Neural cell (in vitro differentiated cells): Measurements from ENCODE around the gene AP3S2. TPM values are rescaled to one million over a fixed set of nuclear protein-coding genes. Genes with fewer than 3 reads are reported as not detected.

Experiments
- H2AFZ ChIP-seq: fragments of 200-600, 300-800 bp; sonication (generic), shearing (Covaris generic); 2 replicates; pipeline ENCODE4 v1.6.0; 2014; ENCODE audit warnings: low read depth, mild to moderate bottlenecking, antibody characterized with exemption, low read length, moderate library complexity
- H3F3A ChIP-seq: fragments of 200-600 bp; shearing (Covaris generic); 2 replicates; pipeline ENCODE4 v1.6.1; 2016; ENCODE audit warnings: mild to moderate bottlenecking, moderate library complexity, mixed read lengths, antibody characterized with exemption, low read length; ENCODE audit not compliant: insufficient read depth, poor library complexity, severe bottlenecking
- H3K27ac ChIP-seq: fragments of 200-600, 300-800 bp; sonication (generic), shearing (Covaris generic); 2 replicates; pipeline ENCODE4 v1.5.1; 2014; ENCODE audit warnings: mild to moderate bottlenecking, low read length, moderate library complexity
- H3K27me3 ChIP-seq: fragments of 300-800, 200-600 bp; sonication (generic), shearing (Covaris generic); 2 replicates; pipeline ENCODE4 v1.6.0; 2014; ENCODE audit warnings: mild to moderate bottlenecking, low read depth, low read length, moderate library complexity; ENCODE audit not compliant: insufficient read depth
- H3K36me3 ChIP-seq: fragments of 300-800, 200-600 bp; sonication (generic), shearing (Covaris generic); 2 replicates; pipeline ENCODE4 v1.5.1; 2014; ENCODE audit warnings: mild to moderate bottlenecking, antibody characterized with exemption, low read length, moderate library complexity; ENCODE audit not compliant: insufficient read depth
- H3K4me2 ChIP-seq: fragments of 300-800, 200-600 bp; sonication (generic), shearing (Covaris generic); 2 replicates; pipeline ENCODE4 v1.6.0; 2014; ENCODE audit warnings: mild to moderate bottlenecking, low read length
- H3K4me3 ChIP-seq: fragments of 300-800, 200-600 bp; sonication (generic), shearing (Covaris generic); 2 replicates; pipeline ENCODE4 v1.5.1; 2014; ENCODE audit warnings: mild to moderate bottlenecking, low read length, moderate library complexity
- H3K79me2 ChIP-seq: fragments of 200-600 bp; shearing (Covaris generic); replicated peaks from 2 replicates; pipeline ENCODE4 v1.6.0; 2014; ENCODE audit warnings: mild to moderate bottlenecking, low read length, moderate library complexity; ENCODE audit not compliant: insufficient read depth
- H3K9ac ChIP-seq: fragments of 300-800, 200-600 bp; sonication (generic), shearing (Covaris generic); 2 replicates; pipeline ENCODE4 v1.6.1; 2016; ENCODE audit warnings: mild to moderate bottlenecking, low read length, mixed read lengths
- H3K9me2 ChIP-seq: fragments of 200-600 bp; shearing (Covaris generic); 2 replicates; pipeline ENCODE4 v1.6.1; 2016; ENCODE audit warnings: mild to moderate bottlenecking, low read length, mixed read lengths; ENCODE audit not compliant: insufficient read depth
- H3K9me3 ChIP-seq: fragments of 200-600, 300-800 bp; sonication (generic), shearing (Covaris generic); 2 replicates; pipeline ENCODE4 v1.6.1; 2016; ENCODE audit warnings: mild to moderate bottlenecking, mixed run types, low read length, moderate library complexity, mixed read lengths
- H4K20me1 ChIP-seq: fragments of 200-600 bp; shearing (Covaris generic); 2 replicates; pipeline ENCODE4 v1.6.1; 2016; ENCODE audit warnings: mild to moderate bottlenecking, mixed run types; ENCODE audit not compliant: insufficient read depth
- EP300 ChIP-seq: fragments of 450-650 bp; conservative IDR thresholded peaks from 2 replicates; pipeline ENCODE4 v1.6.1; 2014; ENCODE audit warnings: antibody characterized with exemption, mild to moderate bottlenecking, moderate library complexity; ENCODE audit not compliant: poor library complexity, severe bottlenecking
- EZH2 ChIP-seq: fragments of 200-600, 300-800 bp; shearing (Covaris generic), sonication (generic); IDR thresholded peaks from 2 replicates; pipeline ENCODE4 v1.6.1; 2014; ENCODE audit warnings: antibody characterized with exemption, low read length, borderline replicate concordance, mild to moderate bottlenecking; ENCODE audit not compliant: insufficient read depth, poor library complexity, severe bottlenecking
- MXI1 ChIP-seq: fragments of 450-650 bp; conservative IDR thresholded peaks from 2 replicates; pipeline ENCODE4 v1.6.1; 2014; ENCODE audit warnings: antibody characterized with exemption, mild to moderate bottlenecking; ENCODE audit not compliant: poor library complexity, severe bottlenecking
- POLR2AphosphoS5 ChIP-seq: IDR thresholded peaks from 2 replicates; pipeline ENCODE4 v1.6.1; 2012
- RAD21 ChIP-seq: fragments of 450-650 bp; conservative IDR thresholded peaks from 2 replicates; pipeline ENCODE4 v1.6.1; 2014; ENCODE audit warnings: antibody characterized with exemption, mild to moderate bottlenecking, moderate library complexity
- SMC3 ChIP-seq: fragments of 450-650 bp; conservative IDR thresholded peaks from 2 replicates; pipeline ENCODE4 v1.6.1; 2014; ENCODE audit warnings: antibody characterized with exemption, mild to moderate bottlenecking, moderate library complexity; ENCODE audit not compliant: poor library complexity
- TAF1 ChIP-seq: IDR thresholded peaks from 2 replicates; pipeline ENCODE4 v1.6.1; 2012; ENCODE audit warnings: low read depth
- polyA plus RNA-seq: library from polyadenylated mRNA; depleted of rRNA; stranded (reverse); fragments of >200 nt; gene quantifications from 2 replicates; pipeline ENCODE4 v1.2.3, GENCODE V29; 2014
- TF ChIP-seq, protein P1 (sequence below): fragments of 450-650 bp; IDR thresholded peaks from 2 replicates; pipeline ENCODE4 v1.5.1; 2014; ENCODE audit warnings: antibody characterized with exemption, mild to moderate bottlenecking, moderate library complexity; ENCODE audit not compliant: poor library complexity, severe bottlenecking
- TF ChIP-seq, protein P2 (sequence below): IDR thresholded peaks from 2 replicates; pipeline ENCODE4 v1.6.1; 2012; ENCODE audit warnings: borderline replicate concordance

The AP3S2 gene
- polyA plus RNA-seq, 1 donor from 2014 or later, result 47.6 TPM

DNA sequence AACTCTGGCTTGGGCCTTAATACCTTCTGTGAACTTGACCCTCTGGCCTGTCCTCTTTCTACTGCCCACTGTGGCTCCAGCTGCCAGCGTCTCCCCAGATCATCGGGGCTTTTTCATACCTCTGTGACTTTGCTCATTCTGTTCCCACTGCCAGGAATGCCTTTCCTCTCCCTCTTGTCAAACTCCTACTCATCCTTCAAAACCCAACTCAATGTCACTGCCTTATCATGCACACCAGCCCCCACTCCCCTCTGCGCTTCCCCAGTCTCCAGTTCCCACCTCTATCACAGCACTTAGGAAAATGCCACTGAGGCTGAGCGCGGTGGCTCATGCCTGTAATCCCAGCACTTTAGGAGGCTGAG lies 84.0 kb downstream of the AP3S2 start:
- no peaks in the 10 kb centered on the region for H3K9me3 ChIP-seq
- H3F3A ChIP-seq, result no peaks in the 10 kb centered on the region
- no peak overlapping the region for H3K27ac ChIP-seq
- H4K20me1 ChIP-seq, result no peaks in the 10 kb centered on the region
- H3K27me3 ChIP-seq, result peaks cover 20% of the 10 kb centered on the region
- no peaks in the 10 kb centered on the region for H3K36me3 ChIP-seq
- TF ChIP-seq, protein P1, sequence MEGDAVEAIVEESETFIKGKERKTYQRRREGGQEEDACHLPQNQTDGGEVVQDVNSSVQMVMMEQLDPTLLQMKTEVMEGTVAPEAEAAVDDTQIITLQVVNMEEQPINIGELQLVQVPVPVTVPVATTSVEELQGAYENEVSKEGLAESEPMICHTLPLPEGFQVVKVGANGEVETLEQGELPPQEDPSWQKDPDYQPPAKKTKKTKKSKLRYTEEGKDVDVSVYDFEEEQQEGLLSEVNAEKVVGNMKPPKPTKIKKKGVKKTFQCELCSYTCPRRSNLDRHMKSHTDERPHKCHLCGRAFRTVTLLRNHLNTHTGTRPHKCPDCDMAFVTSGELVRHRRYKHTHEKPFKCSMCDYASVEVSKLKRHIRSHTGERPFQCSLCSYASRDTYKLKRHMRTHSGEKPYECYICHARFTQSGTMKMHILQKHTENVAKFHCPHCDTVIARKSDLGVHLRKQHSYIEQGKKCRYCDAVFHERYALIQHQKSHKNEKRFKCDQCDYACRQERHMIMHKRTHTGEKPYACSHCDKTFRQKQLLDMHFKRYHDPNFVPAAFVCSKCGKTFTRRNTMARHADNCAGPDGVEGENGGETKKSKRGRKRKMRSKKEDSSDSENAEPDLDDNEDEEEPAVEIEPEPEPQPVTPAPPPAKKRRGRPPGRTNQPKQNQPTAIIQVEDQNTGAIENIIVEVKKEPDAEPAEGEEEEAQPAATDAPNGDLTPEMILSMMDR, result no peak
- TF ChIP-seq EP300, result no peak
- no peak overlapping the region for H3K4me3 ChIP-seq
- H3K9me2 ChIP-seq, result no peaks in the 10 kb centered on the region
- no peak overlapping the region for H3K9ac ChIP-seq
- H2AFZ ChIP-seq, result no peak overlapping the region
- H3K79me2 ChIP-seq, result no peaks in the 10 kb centered on the region
- H3K4me2 ChIP-seq, result no peak overlapping the region

DNA sequence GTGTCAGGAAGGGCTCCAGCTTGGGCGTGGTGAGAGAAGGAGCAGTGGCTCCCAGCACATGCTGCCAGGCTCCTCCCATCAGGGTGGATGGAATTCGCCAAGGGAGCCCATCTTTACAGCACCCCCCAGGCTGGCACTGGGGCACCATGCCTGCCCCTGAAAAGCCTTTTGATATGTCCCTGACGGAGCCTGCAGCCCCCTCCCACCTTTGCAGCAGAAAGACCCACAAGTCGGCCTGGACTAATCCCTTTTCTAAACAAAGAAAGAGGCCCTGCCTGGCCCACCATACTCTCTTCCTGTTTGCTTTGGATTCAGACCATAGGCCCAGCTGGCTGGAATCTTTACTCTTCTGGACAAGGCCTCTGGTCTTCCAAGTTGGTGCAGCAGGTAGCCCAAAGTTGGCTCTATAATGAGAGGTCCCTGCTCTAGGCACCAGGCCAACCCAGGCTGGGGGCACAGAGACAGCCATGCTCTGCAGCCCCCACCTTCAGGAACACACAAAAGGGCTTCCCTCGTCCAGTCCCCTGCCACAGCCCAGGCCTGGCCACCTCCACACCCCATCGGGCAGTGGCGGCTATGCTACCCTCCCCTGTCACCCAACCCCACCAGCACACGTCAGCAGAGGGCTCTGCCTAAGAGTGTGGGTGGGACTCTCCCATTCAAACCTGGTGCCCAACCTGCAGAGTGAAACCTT lies 84.6 kb downstream of the AP3S2 start:
- Histone ChIP-seq H4K20me1 (no peaks in the 10 kb centered on the region), H2AFZ (no peak overlapping the region), H3K9ac (no peak overlapping the region), H3K27ac (no peak overlapping the region), H3K9me3 (no peaks in the 10 kb centered on the region), H3K4me3 (no peak overlapping the region), H3F3A (no peaks in the 10 kb centered on the region), H3K9me2 (no peaks in the 10 kb centered on the region), H3K36me3 (no peaks in the 10 kb centered on the region), H3K79me2 (no peaks in the 10 kb centered on the region), H3K4me2 (no peak overlapping the region), H3K27me3 (peaks cover 15% of the 10 kb centered on the region)
- TF ChIP-seq, protein P1, result no peak
- TF ChIP-seq RAD21 (no peak), EP300 (no peak)

DNA sequence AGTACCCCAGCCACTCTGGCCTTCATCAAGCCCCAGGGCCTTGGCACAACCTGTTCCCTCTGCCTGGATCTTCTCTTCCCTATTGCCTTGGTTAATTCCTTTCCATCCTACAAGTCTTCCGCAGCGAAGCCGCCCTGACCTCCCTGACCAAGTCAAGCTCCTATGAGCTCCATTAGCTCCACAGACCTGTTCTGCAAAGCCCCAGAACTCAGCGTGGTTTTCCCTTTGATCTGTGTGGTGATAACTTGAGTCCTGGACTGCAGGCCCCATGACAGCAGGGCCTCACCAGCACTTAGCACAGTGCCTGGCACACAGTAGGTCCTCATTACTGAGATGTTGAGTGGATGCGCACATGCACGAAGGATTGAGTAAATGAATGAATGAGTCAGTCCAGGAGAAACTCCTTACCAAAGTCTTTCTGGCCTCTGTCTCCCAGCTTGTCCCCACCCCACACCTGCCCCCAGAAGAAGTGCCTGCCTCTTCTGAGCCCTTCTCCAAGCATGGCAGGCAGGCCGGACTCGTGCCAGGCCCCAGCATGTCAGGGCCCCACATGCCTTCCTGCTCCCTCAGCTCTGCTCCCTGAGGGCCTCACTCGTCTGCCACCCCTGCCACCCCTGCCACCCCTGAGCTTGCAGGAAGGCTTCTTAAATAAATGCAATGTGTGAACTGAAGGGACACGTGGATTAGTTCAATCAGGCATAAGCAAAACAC lies 85.5 kb downstream of the AP3S2 start:
- TF ChIP-seq TAF1, result no peak
- no peak for TF ChIP-seq POLR2AphosphoS5
- TF ChIP-seq EP300, result no peak
- TF ChIP-seq MXI1, result no peak
- TF ChIP-seq, protein P1, result no peak
- no peak for TF ChIP-seq RAD21
- TF ChIP-seq SMC3, result no peak
- no peak for TF ChIP-seq EZH2
- TF ChIP-seq, protein P2, sequence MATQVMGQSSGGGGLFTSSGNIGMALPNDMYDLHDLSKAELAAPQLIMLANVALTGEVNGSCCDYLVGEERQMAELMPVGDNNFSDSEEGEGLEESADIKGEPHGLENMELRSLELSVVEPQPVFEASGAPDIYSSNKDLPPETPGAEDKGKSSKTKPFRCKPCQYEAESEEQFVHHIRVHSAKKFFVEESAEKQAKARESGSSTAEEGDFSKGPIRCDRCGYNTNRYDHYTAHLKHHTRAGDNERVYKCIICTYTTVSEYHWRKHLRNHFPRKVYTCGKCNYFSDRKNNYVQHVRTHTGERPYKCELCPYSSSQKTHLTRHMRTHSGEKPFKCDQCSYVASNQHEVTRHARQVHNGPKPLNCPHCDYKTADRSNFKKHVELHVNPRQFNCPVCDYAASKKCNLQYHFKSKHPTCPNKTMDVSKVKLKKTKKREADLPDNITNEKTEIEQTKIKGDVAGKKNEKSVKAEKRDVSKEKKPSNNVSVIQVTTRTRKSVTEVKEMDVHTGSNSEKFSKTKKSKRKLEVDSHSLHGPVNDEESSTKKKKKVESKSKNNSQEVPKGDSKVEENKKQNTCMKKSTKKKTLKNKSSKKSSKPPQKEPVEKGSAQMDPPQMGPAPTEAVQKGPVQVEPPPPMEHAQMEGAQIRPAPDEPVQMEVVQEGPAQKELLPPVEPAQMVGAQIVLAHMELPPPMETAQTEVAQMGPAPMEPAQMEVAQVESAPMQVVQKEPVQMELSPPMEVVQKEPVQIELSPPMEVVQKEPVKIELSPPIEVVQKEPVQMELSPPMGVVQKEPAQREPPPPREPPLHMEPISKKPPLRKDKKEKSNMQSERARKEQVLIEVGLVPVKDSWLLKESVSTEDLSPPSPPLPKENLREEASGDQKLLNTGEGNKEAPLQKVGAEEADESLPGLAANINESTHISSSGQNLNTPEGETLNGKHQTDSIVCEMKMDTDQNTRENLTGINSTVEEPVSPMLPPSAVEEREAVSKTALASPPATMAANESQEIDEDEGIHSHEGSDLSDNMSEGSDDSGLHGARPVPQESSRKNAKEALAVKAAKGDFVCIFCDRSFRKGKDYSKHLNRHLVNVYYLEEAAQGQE, result no peak
- Histone ChIP-seq H3K4me2 (no peak overlapping the region), H3K9ac (no peak overlapping the region), H3K79me2 (no peaks in the 10 kb centered on the region), H3K4me3 (no peak overlapping the region), H3K9me3 (no peaks in the 10 kb centered on the region), H3K36me3 (no peaks in the 10 kb centered on the region), H4K20me1 (no peaks in the 10 kb centered on the region), H3F3A (no peaks in the 10 kb centered on the region), H3K27ac (no peak overlapping the region), H3K9me2 (no peaks in the 10 kb centered on the region), H2AFZ (no peak overlapping the region), H3K27me3 (peaks cover 6% of the 10 kb centered on the region)
